Left hindlimb (tissue), 1 donor: ENCODE data around the gene EFNA5.
"Not testable (repeated sequence)": the region's sequence is repeated elsewhere in the genome, so short reads cannot be mapped to it uniquely, and the experiment has no call there.

Experiments used
- DNase-seq: peaks from one replicate; pipeline ENCODE4 v3.0.0-alpha.2; 2018

Gene EFNA5

GRCh38 chr5:107515521-107516080 is 155.1 kb downstream of the EFNA5 start:
- no peak for DNase-seq

- DNase-seq, result no peak
Observed at GRCh38 chr5:107514305-107514704, 156.4 kb downstream of the EFNA5 start.

- DNase-seq, result no peak
Observed at GRCh38 chr5:107513337-107514085, 157.2 kb downstream of the EFNA5 start.

GRCh38 chr5:107512029-107512428 is 158.7 kb downstream of the EFNA5 start:
- DNase-seq, result no peak

GRCh38 chr5:107510125-107510524 is 160.6 kb downstream of the EFNA5 start:
- no peak for DNase-seq

- DNase-seq, result no peak
Observed at GRCh38 chr5:107508097-107508496, 162.6 kb downstream of the EFNA5 start.

GRCh38 chr5:107505763-107506534 is 164.8 kb downstream of the EFNA5 start:
- no peak for DNase-seq

- no peak for DNase-seq
Observed at GRCh38 chr5:107504424-107504823, 166.3 kb downstream of the EFNA5 start.

GRCh38 chr5:107502676-107503060 is 168.1 kb downstream of the EFNA5 start:
- no peak for DNase-seq

- DNase-seq, result no peak
Observed at GRCh38 chr5:107501965-107502675, 168.6 kb downstream of the EFNA5 start.

- no peak for DNase-seq
Observed at GRCh38 chr5:107500840-107501239, 169.9 kb downstream of the EFNA5 start.

GRCh38 chr5:107500347-107500746 is 170.4 kb downstream of the EFNA5 start:
- DNase-seq, result no peak

GRCh38 chr5:107499776-107500175 is 171.0 kb downstream of the EFNA5 start:
- no peak for DNase-seq

- no peak for DNase-seq
Observed at GRCh38 chr5:107499237-107499636, 171.5 kb downstream of the EFNA5 start.

GRCh38 chr5:107496466-107496865 is 174.3 kb downstream of the EFNA5 start:
- no peak for DNase-seq

GRCh38 chr5:107494129-107494528 is 176.6 kb downstream of the EFNA5 start:
- not testable (repeated sequence) for DNase-seq

- DNase-seq, result no peak
Observed at GRCh38 chr5:107487056-107487542, 183.6 kb downstream of the EFNA5 start.

GRCh38 chr5:107486489-107486888 is 184.2 kb downstream of the EFNA5 start:
- no peak for DNase-seq

- DNase-seq, result no peak
Observed at GRCh38 chr5:107485184-107485583, 185.6 kb downstream of the EFNA5 start.

GRCh38 chr5:107484281-107484680 is 186.5 kb downstream of the EFNA5 start:
- no peak for DNase-seq

GRCh38 chr5:107483231-107484024 is 187.3 kb downstream of the EFNA5 start:
- no peak for DNase-seq

- no peak for DNase-seq
Observed at GRCh38 chr5:107478068-107478641, 192.6 kb downstream of the EFNA5 start.
